HCT116 (cell line): ENCODE results near the gene PRKCZ.

Experiments used
- ATF3 ChIP-seq: IDR thresholded peaks from 2 replicates; pipeline ENCODE4 v1.6.1; 2012
- CEBPB ChIP-seq: IDR thresholded peaks from 2 replicates; pipeline ENCODE4 v1.6.1; 2012; ENCODE audit warnings: low read depth
- CTCF ChIP-seq, 3 experiments: fragments of 200-600 bp in 1 of 3; sonication (generic) in 1 of 3; IDR thresholded peaks in 2 of 3; conservative IDR thresholded peaks in 1 of 3; 2 replicates each; pipeline ENCODE4 v1.5.1; 2012 to 2017; ENCODE audit warnings: low read depth in 2 of 3, low read length in 2 of 3, antibody characterized with exemption in 1 of 3, borderline replicate concordance in 1 of 3, control low read depth in 1 of 3, mild to moderate bottlenecking in 1 of 3, mixed read lengths in 1 of 3, mixed run types in 1 of 3, moderate library complexity in 1 of 3; ENCODE audit not compliant: insufficient read depth in 1 of 3
- EZH2phosphoT487 ChIP-seq: fragments of 200-600 bp; IDR thresholded peaks from 2 replicates; pipeline ENCODE4 v1.6.1; 2018; ENCODE audit warnings: antibody characterized with exemption, borderline replicate concordance
- POLR2A ChIP-seq: IDR thresholded peaks from 2 replicates; pipeline ENCODE4 v1.7.0; 2011; ENCODE audit warnings: borderline replicate concordance; ENCODE audit not compliant: insufficient read depth, insufficient read length; ENCODE audit errors: extremely low read depth
- POLR2AphosphoS5 ChIP-seq: IDR thresholded peaks from 2 replicates; pipeline ENCODE4 v1.6.1; 2011; ENCODE audit warnings: mild to moderate bottlenecking, low read depth, low read length, moderate library complexity
- REST ChIP-seq: IDR thresholded peaks from 2 replicates; pipeline ENCODE4 v1.6.1; 2012; ENCODE audit warnings: low read depth
- ZFX ChIP-seq: fragments of 450-650 bp; IDR thresholded peaks from 2 replicates; pipeline ENCODE4 v1.6.1; 2017
- ZNF274 ChIP-seq: fragments of 200-500 bp; sonication (Bioruptor generic); IDR thresholded peaks from 2 replicates; pipeline ENCODE4 v1.6.1; 2014; ENCODE audit warnings: mild to moderate bottlenecking, low read depth, low read length, inconsistent platforms

- TF ChIP-seq ZFX (no peak), POLR2AphosphoS5 (peak; percentile 85), POLR2A (peak; percentile 74), CTCF (IDR thresholded peaks at IDR 0.05 in 2 of 3, conservative IDR thresholded peaks at IDR 0.05 in 1 of 3; ENCODE audit: borderline replicate concordance in 1 of 3, insufficient read depth in 1 of 3, low read depth in 2 of 3, low read length in 2 of 3) (no peak), EZH2phosphoT487 (no peak), ZNF274 (no peak), REST (no peak), ATF3 (no peak), CEBPB (no peak)
Observed at GRCh38 chr1:2199042-2199810, 149.0 kb downstream of the PRKCZ start.
